A172 (cell line): ENCODE measurements around the gene ACVR1B. TPM values are rescaled to one million over a fixed set of nuclear protein-coding genes. Genes with fewer than 3 reads are reported as not detected.

Experiments
- DNase-seq: peaks from one replicate; pipeline ENCODE4 v3.0.0-alpha.2; 2015; ENCODE audit warnings: low spot score
- total RNA-seq: library from RNA; depleted of rRNA; stranded (reverse); fragments of >200 nt; shearing (Covaris generic); gene quantifications from 2 replicates; pipeline ENCODE4 v1.2.3, GENCODE V29; 2014

ACVR1B gene
- total RNA-seq, 1 experiment from 2014 or later = 6.9 TPM

GRCh38 chr12:52004042-52004648, 52.6 kb downstream of the ACVR1B start:
- DNase-seq = peak; percentile 58

DNA sequence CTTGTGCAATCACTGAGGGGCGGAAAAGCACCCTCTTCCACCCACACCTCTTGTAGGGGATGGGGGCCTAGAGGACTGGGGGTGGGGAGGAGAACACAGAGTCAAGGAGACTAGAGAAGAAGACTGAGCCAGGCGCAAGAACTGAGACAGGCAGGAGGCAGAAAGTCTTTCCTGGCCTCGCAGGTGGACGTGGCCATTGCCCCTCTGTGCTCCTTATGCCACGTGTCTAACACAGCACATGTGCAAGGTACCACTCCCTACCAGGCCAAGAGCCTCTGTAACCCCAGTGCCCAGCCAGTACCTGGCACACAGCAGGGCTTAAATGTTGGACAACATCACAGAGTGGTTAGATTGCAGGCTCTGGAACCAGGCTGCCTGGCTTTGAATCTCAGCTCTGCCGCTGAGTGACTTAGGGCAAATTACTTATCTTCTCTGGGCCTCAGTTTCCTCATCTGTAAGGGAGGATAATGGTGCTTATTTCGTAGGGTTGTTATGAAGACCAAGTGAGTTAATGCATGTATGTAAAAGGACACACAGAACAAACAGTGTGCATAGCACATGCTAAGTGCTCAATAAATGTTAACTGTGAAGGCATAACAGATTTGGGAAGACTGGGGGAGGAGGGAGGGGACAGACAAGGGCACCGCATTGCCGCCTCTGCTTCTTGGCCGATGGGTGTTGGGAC, 53.9 kb downstream of the ACVR1B start:
- no peak for DNase-seq

- no peak for DNase-seq
Measured at GRCh38 chr12:52005903-52006703, 54.6 kb downstream of the ACVR1B start.

- DNase-seq = no peak
Measured at GRCh38 chr12:52006726-52007157, 55.2 kb downstream of the ACVR1B start, which contains the start of gene TAMALIN. TAMALIN (plus strand) TSS chr12:52006946; CDS start chr12:52007020, 74 bp downstream.

GRCh38 chr12:52007158-52007921, 55.8 kb downstream of the ACVR1B start:
- no peak for DNase-seq

DNA sequence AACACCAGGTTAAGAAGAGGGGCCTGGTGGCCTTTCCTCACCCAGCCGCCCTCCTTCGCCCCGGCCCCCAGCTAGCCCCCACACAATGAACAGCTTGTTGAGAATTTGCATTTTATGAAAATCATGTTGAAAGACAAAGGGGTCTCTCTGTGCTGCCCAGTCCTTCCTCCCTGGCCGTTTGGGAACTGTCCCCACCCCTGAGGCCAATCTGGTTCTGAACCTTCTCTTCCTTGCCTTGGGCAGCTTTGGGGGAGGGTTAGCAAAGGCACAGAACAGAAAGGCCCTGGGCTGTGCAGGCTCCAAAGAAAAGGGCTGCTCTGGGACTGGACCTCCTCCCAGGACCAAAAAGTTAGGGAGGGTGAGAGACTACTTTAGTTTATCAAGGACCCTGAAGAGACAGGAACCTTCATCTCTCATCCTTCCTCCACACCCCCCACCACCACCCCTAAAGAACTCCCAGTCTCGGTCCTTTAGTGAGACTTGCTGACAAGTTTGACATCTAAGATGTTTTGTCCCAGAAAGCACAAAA, 56.5 kb downstream of the ACVR1B start:
- DNase-seq = no peak

GRCh38 chr12:52009081-52009751, 57.7 kb downstream of the ACVR1B start:
- no peak for DNase-seq

DNA sequence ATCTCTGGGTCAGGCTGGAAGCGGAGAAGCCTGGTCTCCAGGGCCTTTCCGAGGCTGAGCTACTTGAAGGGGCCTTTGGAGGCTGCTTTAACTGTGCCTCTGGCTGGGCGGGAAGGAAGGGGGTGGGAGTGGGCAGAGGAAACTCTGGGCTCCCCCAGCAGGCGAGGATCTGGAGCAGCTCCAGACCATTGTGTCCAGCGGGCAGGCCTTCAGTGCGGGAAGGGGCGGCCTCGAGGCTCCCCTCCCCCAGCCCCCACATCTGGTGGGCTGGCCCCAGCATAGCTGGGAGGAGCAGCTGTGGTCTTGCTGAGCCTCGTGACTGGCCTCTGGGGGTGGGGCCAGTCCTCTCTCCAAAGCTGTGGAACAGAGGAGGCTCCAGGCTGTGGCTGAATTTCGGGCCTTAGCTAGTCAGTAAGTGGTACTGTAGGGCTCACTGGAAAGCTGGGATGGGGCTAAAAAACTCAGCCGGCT, 58.7 kb downstream of the ACVR1B start:
- peak; percentile 39 for DNase-seq

DNA sequence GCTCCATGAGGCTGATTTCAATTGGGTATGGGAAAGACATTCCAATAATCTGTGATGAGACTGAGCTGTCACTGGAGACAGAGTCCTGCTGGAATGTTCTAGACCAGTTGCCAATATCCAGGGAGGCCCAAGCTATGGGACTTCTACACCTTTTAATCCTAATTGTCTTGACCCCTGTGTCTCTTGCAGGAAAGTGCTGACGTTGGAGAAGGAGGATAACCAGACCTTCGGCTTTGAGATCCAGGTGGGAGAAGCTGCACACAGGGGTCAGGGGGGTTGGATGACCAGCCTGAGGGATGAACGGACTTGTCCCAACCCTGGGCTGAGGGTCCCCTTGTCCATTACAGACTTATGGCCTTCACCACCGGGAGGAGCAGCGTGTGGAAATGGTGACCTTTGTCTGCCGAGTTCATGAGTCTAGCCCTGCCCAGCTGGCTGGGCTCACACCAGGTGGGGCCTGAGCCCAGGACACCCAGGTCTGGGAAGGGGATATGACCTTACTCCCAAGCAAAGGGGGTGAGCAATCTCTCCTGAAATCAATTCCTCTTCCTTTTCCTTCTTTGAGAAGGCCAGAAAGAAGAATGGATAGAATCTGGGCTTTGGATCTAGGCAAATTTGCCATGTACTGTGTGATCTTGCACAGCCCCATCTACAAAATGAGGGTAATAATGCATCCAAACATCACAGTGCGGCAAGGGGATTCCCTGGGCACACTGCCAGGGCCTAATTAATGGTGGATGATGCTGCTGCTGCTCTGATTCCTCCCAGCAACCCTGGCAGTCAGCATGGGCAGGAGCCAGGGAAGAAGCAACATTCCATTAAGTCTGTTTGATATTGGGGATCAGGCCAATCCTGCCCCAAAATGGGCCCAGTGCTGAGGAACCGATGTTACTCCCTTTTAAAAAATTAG, 59.4 kb downstream of the ACVR1B start:
- no peak for DNase-seq

DNA sequence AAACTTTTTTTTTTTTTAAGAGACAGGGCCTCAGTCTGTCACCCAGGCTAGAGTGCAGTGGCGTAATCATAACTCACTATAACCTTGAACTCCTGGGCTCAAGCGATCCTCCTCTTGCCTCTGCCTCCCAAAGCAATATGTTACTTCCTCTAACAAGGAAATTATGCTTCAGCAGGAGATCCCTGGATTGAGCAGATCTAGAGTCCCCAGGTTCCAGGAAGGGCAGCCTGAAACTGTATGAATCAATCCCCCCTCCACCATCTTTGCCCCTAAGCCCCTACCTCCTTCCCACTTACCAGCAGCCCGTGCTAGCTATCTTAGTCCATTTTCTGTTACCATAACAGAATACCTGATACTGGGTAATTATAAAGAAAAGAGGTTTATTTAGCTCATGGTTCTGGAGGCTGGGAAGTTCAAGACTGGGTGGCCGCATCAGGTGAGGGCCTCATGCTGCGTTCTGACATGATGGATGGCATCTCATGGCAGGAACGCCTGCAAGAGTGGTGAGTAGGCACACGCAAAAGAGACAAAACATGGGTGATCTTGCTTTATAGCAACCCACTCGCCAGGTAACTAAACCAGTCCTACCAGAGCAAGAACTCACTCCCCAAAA, 60.2 kb downstream of the ACVR1B start:
- no peak for DNase-seq

DNA sequence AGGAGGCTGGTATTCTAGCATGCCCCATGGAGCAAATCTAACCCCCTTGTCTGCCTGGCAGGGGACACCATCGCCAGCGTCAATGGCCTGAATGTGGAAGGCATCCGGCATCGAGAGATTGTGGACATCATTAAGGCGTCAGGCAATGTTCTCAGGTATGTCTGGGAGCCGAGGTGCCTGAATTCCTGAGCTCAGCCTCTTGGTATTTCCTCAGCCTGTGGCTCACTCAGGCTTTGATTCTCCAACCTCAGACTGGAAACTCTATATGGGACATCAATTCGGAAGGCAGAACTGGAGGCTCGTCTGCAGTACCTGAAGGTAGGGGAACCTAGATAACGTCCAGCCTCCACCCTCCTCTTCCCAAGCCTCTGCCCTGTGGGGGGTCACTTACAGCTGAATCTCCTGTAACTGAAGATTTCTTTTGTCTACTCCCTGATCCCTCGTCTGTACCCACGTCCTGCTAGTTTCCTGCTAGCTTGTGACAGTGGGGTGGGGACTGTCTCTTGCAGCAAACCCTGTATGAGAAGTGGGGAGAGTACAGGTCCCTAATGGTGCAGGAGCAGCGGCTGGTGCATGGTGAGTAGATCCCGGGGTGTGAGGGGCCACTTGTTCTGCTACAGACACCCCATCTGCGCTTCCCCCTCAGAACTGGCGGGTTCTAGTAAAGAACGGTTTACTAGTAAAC, 62.3 kb downstream of the ACVR1B start:
- DNase-seq = no peak

DNA sequence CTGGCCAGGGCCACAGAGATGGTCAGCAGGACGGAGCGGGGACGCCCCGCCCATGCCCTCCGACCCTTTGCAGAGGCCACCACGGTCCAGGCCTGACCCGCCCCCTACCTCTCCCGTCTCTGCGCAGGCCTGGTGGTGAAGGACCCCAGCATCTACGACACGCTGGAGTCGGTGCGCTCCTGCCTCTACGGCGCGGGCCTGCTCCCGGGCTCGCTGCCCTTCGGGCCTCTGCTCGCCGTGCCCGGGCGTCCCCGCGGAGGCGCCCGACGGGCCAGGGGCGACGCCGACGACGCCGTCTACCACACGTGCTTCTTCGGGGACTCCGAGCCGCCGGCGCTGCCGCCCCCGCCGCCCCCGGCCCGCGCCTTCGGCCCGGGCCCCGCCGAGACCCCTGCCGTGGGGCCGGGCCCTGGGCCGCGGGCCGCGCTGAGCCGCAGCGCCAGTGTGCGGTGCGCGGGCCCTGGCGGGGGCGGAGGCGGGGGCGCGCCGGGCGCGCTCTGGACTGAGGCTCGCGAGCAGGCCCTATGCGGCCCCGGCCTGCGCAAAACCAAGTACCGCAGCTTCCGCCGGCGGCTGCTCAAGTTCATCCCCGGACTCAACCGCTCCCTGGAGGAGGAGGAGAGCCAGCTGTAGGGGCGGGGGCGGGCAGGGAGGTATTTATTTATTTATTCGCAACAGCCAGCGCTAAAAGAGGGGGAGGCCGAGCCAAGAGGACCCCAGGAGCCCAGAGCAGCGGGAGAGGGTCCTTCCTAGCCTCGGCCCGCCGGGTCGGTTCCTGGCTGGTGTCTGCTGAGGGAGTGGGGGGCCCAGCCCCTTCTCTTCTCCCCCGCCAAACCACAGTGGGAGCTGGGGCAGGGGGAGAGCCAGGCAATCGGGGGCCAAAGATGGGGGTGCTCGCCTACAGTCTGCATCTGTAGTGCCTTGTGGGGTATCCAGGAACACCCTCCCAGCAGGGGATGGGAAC, 63.4 kb downstream of the ACVR1B start:
- DNase-seq = no peak

DNA sequence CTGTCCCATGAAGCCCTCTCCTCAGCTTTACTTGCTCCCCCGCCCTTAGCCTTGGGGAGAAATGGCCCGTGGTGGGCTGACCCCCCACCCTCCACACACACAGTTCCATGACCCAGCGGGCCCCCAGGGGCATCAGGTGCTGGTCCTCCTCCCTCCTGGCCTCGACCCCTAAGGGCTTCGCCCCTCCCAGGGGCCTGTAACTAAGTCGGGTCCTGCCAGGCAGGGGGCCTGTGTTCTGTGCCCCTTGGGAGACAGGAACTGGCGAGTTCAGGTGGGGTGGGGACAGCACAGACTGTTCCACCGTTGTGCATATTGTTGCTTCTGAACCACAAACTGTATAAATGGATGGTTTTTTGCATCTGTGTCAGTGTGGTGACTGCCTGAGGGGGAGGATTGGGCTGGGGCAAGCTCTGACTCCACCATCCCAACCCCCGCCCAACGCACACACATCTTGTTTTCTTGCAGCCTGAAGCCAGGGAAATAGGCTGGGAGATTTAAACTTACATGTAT, 64.1 kb downstream of the ACVR1B start:
- no peak for DNase-seq

GRCh38 chr12:52018433-52019112, 67.1 kb downstream of the ACVR1B start:
- no peak for DNase-seq

DNA sequence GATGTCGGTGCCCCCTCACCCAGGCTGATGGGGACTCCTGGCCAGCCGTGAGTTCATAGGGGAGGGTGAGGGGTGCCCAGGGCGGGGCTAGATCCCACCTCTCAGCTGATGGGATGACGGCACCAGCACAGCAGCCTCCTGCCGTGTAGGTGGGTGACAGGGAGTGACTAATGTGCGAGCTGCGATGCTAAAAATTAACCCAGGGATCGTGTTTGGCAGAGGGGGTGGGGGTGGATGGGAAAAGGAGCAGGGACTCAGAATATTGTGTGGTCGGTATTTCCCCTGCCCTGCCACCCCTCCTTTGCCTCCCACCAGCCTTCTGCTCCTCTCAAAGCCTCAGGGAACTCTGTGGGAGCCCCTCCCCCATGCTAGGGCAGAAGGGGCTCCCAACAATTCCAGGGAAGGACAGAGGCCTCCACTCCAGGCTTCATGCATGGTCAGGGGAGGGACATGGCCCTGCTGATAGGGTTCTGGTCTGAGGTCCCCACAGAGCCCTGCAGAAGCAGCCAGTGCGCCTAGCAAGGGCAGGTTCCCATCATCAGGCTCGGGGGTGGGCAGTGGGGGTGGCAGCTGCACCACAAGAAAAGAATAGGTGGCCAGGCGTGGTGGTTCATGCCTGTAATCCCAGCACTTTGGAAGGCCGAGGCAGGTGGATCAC, 67.7 kb downstream of the ACVR1B start:
- no peak for DNase-seq
